GM06990 (cell line): ENCODE results near the gene SP6.

Experiments
- DNase-seq: peaks from one replicate; pipeline ENCODE4 v3.0.0-alpha.2; 2011; ENCODE audit not compliant: insufficient read length; ENCODE audit errors: extremely low read depth
- H3K27me3 ChIP-seq: replicated peaks from 2 replicates; pipeline ENCODE4 v1.6.0; 2011; ENCODE audit warnings: low read length; ENCODE audit not compliant: control insufficient read depth, insufficient read depth
- H3K36me3 ChIP-seq: 2 replicates; pipeline ENCODE4 v1.5.1; 2011; ENCODE audit warnings: low read length; ENCODE audit not compliant: control insufficient read depth, insufficient read depth
- H3K4me3 ChIP-seq: replicated peaks from 2 replicates; pipeline ENCODE4 v1.5.1; 2011; ENCODE audit warnings: low read depth, mild to moderate bottlenecking, control low read depth, low read length
- CTCF ChIP-seq: IDR thresholded peaks from 2 replicates; pipeline ENCODE4 v1.5.1; 2011; ENCODE audit warnings: low read length, control low read depth, mild to moderate bottlenecking, inconsistent platforms; ENCODE audit not compliant: insufficient read depth, poor library complexity, severe bottlenecking

The SP6 gene

GRCh38 chr17:47843391-47843730, 7.6 kb downstream of the SP6 start:
- no peak for TF ChIP-seq CTCF
- Histone ChIP-seq H3K36me3 (no peaks in the 10 kb centered on the region; the same call in 1 of the 2 replicates), H3K27me3 (no peaks in the 10 kb centered on the region; the same call in 1 of the 2 replicates), H3K4me3 (no peak overlapping the region)
- no peak for DNase-seq

GRCh38 chr17:47841488-47842291, 9.3 kb downstream of the SP6 start:
- no peak for TF ChIP-seq CTCF
- H3K27me3 ChIP-seq, result no peaks in the 10 kb centered on the region
- no peak for DNase-seq
- no peak overlapping the region for H3K4me3 ChIP-seq
- no peaks in the 10 kb centered on the region; the same call in 1 of the 2 replicates for H3K36me3 ChIP-seq

- peaks cover 4% of the 10 kb centered on the region for H3K36me3 ChIP-seq
- peak; percentile 94 for DNase-seq
- H3K27me3 ChIP-seq, result no peaks in the 10 kb centered on the region
- TF ChIP-seq CTCF, result peak; percentile 97
- H3K4me3 ChIP-seq, result peak within 1 kb of the TSS; percentile 90
Observed at GRCh38 chr17:47840742-47841487, 10.0 kb downstream of the SP6 start, which contains the start of gene SCRN2. TSS of gene SCRN2 (minus strand) at chr17:47841273. CDS start at chr17:47840843, 430 bp downstream.

- peaks cover 4% of the 10 kb centered on the region for H3K36me3 ChIP-seq
- TF ChIP-seq CTCF, result no peak
- DNase-seq, result no peak
- peak overlapping the region; percentile 90 for H3K4me3 ChIP-seq
- H3K27me3 ChIP-seq, result no peaks in the 10 kb centered on the region
Observed at GRCh38 chr17:47840001-47840741, 10.8 kb downstream of the SP6 start.

- DNase-seq, result no peak
- TF ChIP-seq CTCF, result no peak
- no peak overlapping the region for H3K4me3 ChIP-seq
Observed at GRCh38 chr17:47839071-47839470, 11.9 kb downstream of the SP6 start.

More at GRCh38 chr17:47839071-47839470, 11.9 kb downstream of the SP6 start:
- H3K27me3 ChIP-seq, result no peaks in the 10 kb centered on the region
- H3K36me3 ChIP-seq, result peaks cover 4% of the 10 kb centered on the region
